ENCODE measurements around the gene TSPAN9. TPM values are rescaled to one million over a fixed set of nuclear protein-coding genes. Genes with fewer than 3 reads are reported as not detected.

The TSPAN9 gene
- polyA plus RNA-seq, 2 of the 4 experiments (the other 2 are of a cell fraction): 12.4 to 16.1 TPM

GRCh38 chr12:3084742-3085141, 7.6 kb downstream of the TSPAN9 start:
- Histone ChIP-seq H3K9me3 (no peaks in the 10 kb centered on the region), H3K4me3 (no peak overlapping the region), H3K27ac (no peak overlapping the region), H3K4me2 (no peak overlapping the region), H3K4me1 (no peaks in the 10 kb centered on the region)
- DNase-seq (ENCODE audit: low read depth in 1 of 2, low spot score in 1 of 2) (no peak), FAIRE-seq (no peak), ATAC-seq (no peak)
- 89% methylated on average over 12 of the region's 12 CpGs for WGBS (ENCODE audit: missing lambda C conversion rate)
- CTCF ChIA-PET: no interaction called here
- POLR2A ChIA-PET: no interaction called here
- TF ChIP-seq CEBPB (IDR thresholded peaks at IDR 0.05) (no peak), POLR2A (IDR thresholded peaks at IDR 0.05; ENCODE audit: low read length) (no peak), MAFK (IDR thresholded peaks at IDR 0.05; ENCODE audit: partially characterized antibody) (no peak), RCOR1 (IDR thresholded peaks at IDR 0.05; ENCODE audit: low read depth, low read length) (no peak), FOXS1 (CRISPR knock-in tag; IDR thresholded peaks at IDR 0.05) (no peak), HMGXB4 (CRISPR knock-in tag; IDR thresholded peaks at IDR 0.05; ENCODE audit: borderline replicate concordance) (no peak), EHMT2 (IDR thresholded peaks at IDR 0.05; ENCODE audit: low read depth) (no peak), FOSB (CRISPR knock-in tag; IDR thresholded peaks at IDR 0.05) (no peak), CBX8 (IDR thresholded peaks at IDR 0.05) (no peak), RNF2 (IDR thresholded peaks at IDR 0.05; ENCODE audit: borderline replicate concordance, low read depth) (no peak)

- FAIRE-seq (no peak), DNase-seq (ENCODE audit: low read depth in 1 of 2, low spot score in 1 of 2) (no peak), ATAC-seq (no peak; a peak in 1 of 6 replicates)
- ChIA-PET POLR2A (no interaction called here), CTCF (interaction anchor here (0.7 to 3.1 kb wide), 2 partner anchors 13 to 501 kb away, joined by 4 to 15 read pairs; no protein-coding TSS in a partner anchor)
- no peaks in the 10 kb centered on the region for H3K9me3 ChIP-seq
- 71% methylated on average over 18 of the region's 19 CpGs for WGBS (ENCODE audit: missing lambda C conversion rate)
- TF ChIP-seq ZC3H11A (IDR thresholded peaks at IDR 0.05) (no peak), RARB (CRISPR knock-in tag; IDR thresholded peaks at IDR 0.05) (no peak), RFX5 (IDR thresholded peaks at IDR 0.05) (no peak), E2F6 (IDR thresholded peaks at IDR 0.05; ENCODE audit: borderline replicate concordance, low read depth) (no peak), ESRRA (IDR thresholded peaks at IDR 0.05; ENCODE audit: borderline replicate concordance, low read length) (no peak), TP53 (CRISPR knock-in tag; IDR thresholded peaks at IDR 0.05) (no peak), SREBF2 (IDR thresholded peaks at IDR 0.05) (no peak), HES2 (IDR thresholded peaks at IDR 0.05) (no peak), SMC3 (IDR thresholded peaks at IDR 0.05) (no peak), HOXB5 (CRISPR knock-in tag; IDR thresholded peaks at IDR 0.05) (no peak), POLR2A (IDR thresholded peaks at IDR 0.05; ENCODE audit: low read length) (no peak)
- no peak overlapping the region for H3K4me3 ChIP-seq
- no peak overlapping the region for H3K4me2 ChIP-seq
- no peaks in the 10 kb centered on the region for H3K4me1 ChIP-seq
- no peak overlapping the region for H3K27ac ChIP-seq
These were observed 8.4 kb downstream of the TSPAN9 start for GRCh38 chr12:3085341-3086139.

GRCh38 chr12:3086211-3086610, 9.0 kb downstream of the TSPAN9 start:
- no peak overlapping the region for H3K4me3 ChIP-seq
- FAIRE-seq: no peak
- POLR2A ChIA-PET: no interaction called here

More at GRCh38 chr12:3086211-3086610, 9.0 kb downstream of the TSPAN9 start:
- CTCF ChIA-PET: interaction anchor here (0.7 to 3.1 kb wide), 2 partner anchors 13 to 501 kb away, joined by 4 to 15 read pairs; no protein-coding TSS in a partner anchor
- Histone ChIP-seq H3K27ac (no peak overlapping the region), H3K9me3 (no peaks in the 10 kb centered on the region), H3K4me2 (no peak overlapping the region), H3K4me1 (no peaks in the 10 kb centered on the region)
- TF ChIP-seq RAD21 (conservative IDR thresholded peaks at IDR 0.05 in 1 of 2, IDR thresholded peaks at IDR 0.05 in 1 of 2) (no peak), NR3C1 (IDR thresholded peaks at IDR 0.05) (no peak)
- ATAC-seq (no peak), DNase-seq (ENCODE audit: low read depth in 1 of 2, low spot score in 1 of 2) (no peak)
- WGBS (ENCODE audit: missing lambda C conversion rate): 93% methylated on average over 4 of the region's 4 CpGs
